ENCODE results near the gene TNS4.

The TNS4 gene

DNA sequence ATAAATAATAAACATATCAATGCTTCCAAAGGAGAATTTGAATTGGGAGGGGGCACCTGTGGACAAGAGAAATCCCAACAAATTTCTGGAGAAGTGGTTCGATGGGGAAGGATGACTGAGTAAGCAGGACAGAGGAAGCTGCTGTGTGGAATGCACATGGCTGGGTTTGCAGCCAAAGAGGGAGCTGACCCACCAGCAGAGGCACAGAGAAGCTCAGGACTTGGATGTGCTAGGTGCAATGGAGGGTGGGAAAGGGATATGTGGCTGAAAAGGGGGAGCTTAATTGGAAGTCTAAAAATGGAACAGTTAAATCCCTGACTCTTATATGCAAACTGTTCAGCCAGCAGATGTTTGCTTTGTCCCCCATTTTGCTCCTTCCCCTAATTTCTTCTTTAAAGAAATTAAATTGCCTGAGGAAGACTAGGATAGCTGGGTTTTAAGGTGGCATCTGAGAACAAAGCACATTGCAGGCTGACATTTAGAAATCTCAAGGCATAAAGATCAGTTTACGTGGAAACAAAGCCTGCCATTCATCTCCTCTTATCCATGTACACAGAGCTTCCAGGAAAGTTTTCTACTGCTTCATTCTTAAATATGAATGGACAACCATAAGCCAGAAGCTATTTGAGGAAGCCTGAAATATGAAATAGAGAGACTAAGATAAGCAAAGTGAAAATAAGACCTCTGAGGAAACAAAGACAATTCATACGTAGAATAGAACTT is 23.0 kb upstream of the TNS4 start:
- Histone ChIP-seq H2AFZ (ENCODE audit: low read depth) (no peak overlapping the region), H3K27ac (no peak overlapping the region), H3K27me3 (ENCODE audit: insufficient read depth, low read depth) (no peaks in the 10 kb centered on the region), H4K20me1 (ENCODE audit: insufficient read depth) (no peaks in the 10 kb centered on the region), H3K9ac (no peak overlapping the region), H3K4me1 (ENCODE audit: low read depth, poor library complexity, severe bottlenecking) (peaks cover 22% of the 10 kb centered on the region), H3K79me2 (ENCODE audit: insufficient read depth, low read depth) (no peaks in the 10 kb centered on the region), H3K4me3 (IDR thresholded peaks at IDR 0.05; ENCODE audit: insufficient read depth, low read depth, low read length) (no peak overlapping the region), H3K36me3 (ENCODE audit: insufficient read depth) (no peaks in the 10 kb centered on the region), H3K4me2 (no peak overlapping the region)
- TF ChIP-seq, protein P1, sequence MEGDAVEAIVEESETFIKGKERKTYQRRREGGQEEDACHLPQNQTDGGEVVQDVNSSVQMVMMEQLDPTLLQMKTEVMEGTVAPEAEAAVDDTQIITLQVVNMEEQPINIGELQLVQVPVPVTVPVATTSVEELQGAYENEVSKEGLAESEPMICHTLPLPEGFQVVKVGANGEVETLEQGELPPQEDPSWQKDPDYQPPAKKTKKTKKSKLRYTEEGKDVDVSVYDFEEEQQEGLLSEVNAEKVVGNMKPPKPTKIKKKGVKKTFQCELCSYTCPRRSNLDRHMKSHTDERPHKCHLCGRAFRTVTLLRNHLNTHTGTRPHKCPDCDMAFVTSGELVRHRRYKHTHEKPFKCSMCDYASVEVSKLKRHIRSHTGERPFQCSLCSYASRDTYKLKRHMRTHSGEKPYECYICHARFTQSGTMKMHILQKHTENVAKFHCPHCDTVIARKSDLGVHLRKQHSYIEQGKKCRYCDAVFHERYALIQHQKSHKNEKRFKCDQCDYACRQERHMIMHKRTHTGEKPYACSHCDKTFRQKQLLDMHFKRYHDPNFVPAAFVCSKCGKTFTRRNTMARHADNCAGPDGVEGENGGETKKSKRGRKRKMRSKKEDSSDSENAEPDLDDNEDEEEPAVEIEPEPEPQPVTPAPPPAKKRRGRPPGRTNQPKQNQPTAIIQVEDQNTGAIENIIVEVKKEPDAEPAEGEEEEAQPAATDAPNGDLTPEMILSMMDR (conservative IDR thresholded peaks at IDR 0.05; ENCODE audit: low read depth, low read length): no peak

DNA sequence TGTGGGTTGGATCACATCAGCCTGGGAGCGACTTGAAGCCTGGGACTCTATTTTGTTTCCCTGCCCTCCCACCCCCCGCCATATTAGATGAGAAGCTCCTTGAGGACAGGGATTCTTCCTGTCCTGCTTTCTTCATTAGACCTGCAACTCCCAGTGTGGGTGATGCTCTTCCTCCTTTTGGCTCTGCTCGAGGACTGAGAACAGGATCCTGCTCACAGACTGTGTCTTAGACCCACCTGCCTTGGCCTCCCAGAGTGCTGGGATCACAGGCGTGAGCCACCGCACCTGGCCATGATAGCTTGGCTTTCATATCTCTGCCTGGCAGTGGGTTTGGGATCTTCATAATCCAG is 21.5 kb upstream of the TNS4 start:
- Histone ChIP-seq H3K4me1 (ENCODE audit: low read depth, poor library complexity, severe bottlenecking) (peaks cover 16% of the 10 kb centered on the region), H3K27ac (no peak overlapping the region), H3K4me2 (no peak overlapping the region)

DNA sequence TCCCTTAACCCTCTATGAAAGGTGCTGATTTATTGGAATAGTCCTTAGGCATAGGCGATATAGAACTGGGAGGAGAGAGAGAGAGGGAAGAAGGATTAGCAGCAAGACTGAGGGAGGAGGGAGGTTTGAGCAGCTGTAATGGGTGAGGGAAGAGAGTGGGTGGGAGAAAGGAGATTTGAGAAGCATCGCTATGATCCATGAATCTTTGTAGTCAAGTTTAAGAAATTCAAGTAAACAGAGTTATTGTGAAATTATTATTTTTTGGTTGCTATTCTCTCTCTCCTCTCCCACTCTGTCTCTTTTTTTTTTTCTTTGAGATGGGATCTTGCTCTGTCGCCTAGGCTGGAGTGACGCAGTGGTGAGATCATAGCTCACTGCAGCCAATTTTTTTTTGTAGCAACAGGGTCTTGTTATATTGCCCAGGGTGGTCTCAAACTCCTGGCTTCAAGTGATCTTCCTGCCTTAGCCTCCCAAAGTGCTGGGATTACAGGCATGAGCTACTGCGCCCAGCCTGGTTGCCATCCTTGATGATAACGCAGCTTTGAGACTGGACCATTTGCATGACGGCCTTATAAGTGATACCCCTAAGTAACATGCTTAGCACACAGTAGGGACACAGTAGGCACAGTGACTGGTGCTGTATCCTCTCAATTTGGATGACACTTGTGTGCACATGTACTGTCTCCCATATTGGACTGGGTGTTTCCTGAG is 21.0 kb upstream of the TNS4 start:
- H3K36me3 ChIP-seq (ENCODE audit: insufficient read depth): no peaks in the 10 kb centered on the region
- peaks cover 16% of the 10 kb centered on the region for H3K4me1 ChIP-seq (ENCODE audit: low read depth, poor library complexity, severe bottlenecking)
- H3K4me2 ChIP-seq: no peak overlapping the region
- H3K79me2 ChIP-seq (ENCODE audit: insufficient read depth, low read depth): no peaks in the 10 kb centered on the region
- no peaks in the 10 kb centered on the region for H3K27me3 ChIP-seq (ENCODE audit: insufficient read depth, low read depth)
- H3K27ac ChIP-seq: no peak overlapping the region
- no peak overlapping the region for H3K4me3 ChIP-seq (IDR thresholded peaks at IDR 0.05; ENCODE audit: insufficient read depth, low read depth, low read length)
- H3K9ac ChIP-seq: no peak overlapping the region
- H2AFZ ChIP-seq (ENCODE audit: low read depth): no peak overlapping the region
- TF ChIP-seq, protein P1 (conservative IDR thresholded peaks at IDR 0.05; ENCODE audit: low read depth, low read length): no peak
- H4K20me1 ChIP-seq (ENCODE audit: insufficient read depth): no peaks in the 10 kb centered on the region

More for the DNA sequence above, 21.5 kb upstream of the TNS4 start:
- H3K36me3 ChIP-seq (ENCODE audit: insufficient read depth): no peaks in the 10 kb centered on the region
- no peaks in the 10 kb centered on the region for H4K20me1 ChIP-seq (ENCODE audit: insufficient read depth)
- H3K9ac ChIP-seq: no peak overlapping the region
- H2AFZ ChIP-seq (ENCODE audit: low read depth): no peak overlapping the region
- TF ChIP-seq, protein P1 (conservative IDR thresholded peaks at IDR 0.05; ENCODE audit: low read depth, low read length): no peak
- no peaks in the 10 kb centered on the region for H3K79me2 ChIP-seq (ENCODE audit: insufficient read depth, low read depth)
- H3K4me3 ChIP-seq (IDR thresholded peaks at IDR 0.05; ENCODE audit: insufficient read depth, low read depth, low read length): no peak overlapping the region
- no peaks in the 10 kb centered on the region for H3K27me3 ChIP-seq (ENCODE audit: insufficient read depth, low read depth)

DNA sequence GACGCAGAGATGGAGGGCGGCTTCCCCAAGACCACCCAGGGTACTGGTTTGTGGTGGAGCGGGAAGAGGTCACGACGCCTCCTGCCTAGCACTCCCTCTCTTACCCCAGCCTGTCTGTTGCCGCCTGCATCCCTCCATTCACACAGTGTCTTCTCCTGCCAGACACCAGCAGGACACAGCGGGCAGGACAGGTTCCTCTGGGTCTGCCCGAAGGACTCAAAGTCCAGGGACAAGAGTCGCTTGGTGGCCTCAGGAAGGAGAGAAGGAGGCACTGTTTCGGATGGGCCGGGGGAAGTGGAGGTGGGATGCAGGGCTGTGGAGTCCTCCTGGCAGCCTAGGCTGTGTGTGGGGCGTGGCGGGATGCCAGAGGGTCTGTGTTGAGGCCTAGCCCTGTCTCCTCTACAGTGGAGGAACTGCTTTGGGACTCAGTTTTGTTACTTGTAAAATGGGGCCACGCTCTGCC is 19.6 kb upstream of the TNS4 start:
- H3K4me3 ChIP-seq (IDR thresholded peaks at IDR 0.05; ENCODE audit: insufficient read depth, low read depth, low read length): no peak overlapping the region
- H3K4me1 ChIP-seq (ENCODE audit: low read depth, poor library complexity, severe bottlenecking): peaks cover 29% of the 10 kb centered on the region
- H3K9ac ChIP-seq: no peak overlapping the region
- no peaks in the 10 kb centered on the region for H3K36me3 ChIP-seq (ENCODE audit: insufficient read depth)
- H4K20me1 ChIP-seq (ENCODE audit: insufficient read depth): no peaks in the 10 kb centered on the region
- H3K27ac ChIP-seq: no peak overlapping the region
- no peaks in the 10 kb centered on the region for H3K79me2 ChIP-seq (ENCODE audit: insufficient read depth, low read depth)
- TF ChIP-seq, protein P1 (conservative IDR thresholded peaks at IDR 0.05; ENCODE audit: low read depth, low read length): no peak
- H3K4me2 ChIP-seq: no peak overlapping the region
- H3K27me3 ChIP-seq (ENCODE audit: insufficient read depth, low read depth): no peaks in the 10 kb centered on the region
- no peak overlapping the region for H2AFZ ChIP-seq (ENCODE audit: low read depth)
